22Rv1 (cell line): Measurements from ENCODE around the gene EFCAB8.
"Not testable (repeated sequence)": the region's sequence is repeated elsewhere in the genome, so short reads cannot be mapped to it uniquely, and the experiment has no call there.

Experiments
- CTCF ChIP-seq: fragments of 450-650 bp; IDR thresholded peaks from 2 replicates; pipeline ENCODE4 v1.5.1; 2017; ENCODE audit warnings: mild to moderate bottlenecking
- ZFX ChIP-seq: fragments of 450-650 bp; IDR thresholded peaks from 2 replicates; pipeline ENCODE4 v1.6.1; 2017; ENCODE audit warnings: antibody characterized with exemption, borderline replicate concordance

- not testable (repeated sequence) for TF ChIP-seq CTCF, ZFX
Measured at GRCh38 chr20:32950539-32950938, 91.8 kb downstream of the EFCAB8 start.
